ENCODE data around the gene PFN3.

DNA sequence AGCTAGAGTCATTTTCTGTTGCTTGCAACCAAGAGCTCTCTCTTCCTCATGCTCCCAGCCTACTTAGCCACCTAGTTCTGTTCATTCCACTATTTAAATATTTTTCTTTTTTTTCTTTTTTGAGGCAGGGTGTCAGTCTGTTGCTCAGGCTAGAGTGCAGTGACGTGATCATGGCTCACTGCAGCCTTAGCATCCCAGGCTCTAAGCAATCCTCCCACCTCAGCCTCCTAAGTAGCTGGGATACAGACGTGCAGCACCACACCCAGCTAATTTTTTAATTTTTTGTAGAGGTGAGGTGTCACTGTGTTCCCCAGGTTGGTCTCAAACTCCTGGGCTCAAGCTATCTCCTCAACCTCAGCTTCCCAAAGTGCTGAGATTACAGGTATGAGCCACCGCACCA, 14.0 kb upstream of the PFN3 start:
- no peak for TF ChIP-seq TEAD4 (IDR thresholded peaks at IDR 0.05; ENCODE audit: borderline replicate concordance, insufficient read depth)
- TF ChIP-seq, protein P1, sequence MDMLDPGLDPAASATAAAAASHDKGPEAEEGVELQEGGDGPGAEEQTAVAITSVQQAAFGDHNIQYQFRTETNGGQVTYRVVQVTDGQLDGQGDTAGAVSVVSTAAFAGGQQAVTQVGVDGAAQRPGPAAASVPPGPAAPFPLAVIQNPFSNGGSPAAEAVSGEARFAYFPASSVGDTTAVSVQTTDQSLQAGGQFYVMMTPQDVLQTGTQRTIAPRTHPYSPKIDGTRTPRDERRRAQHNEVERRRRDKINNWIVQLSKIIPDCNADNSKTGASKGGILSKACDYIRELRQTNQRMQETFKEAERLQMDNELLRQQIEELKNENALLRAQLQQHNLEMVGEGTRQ (IDR thresholded peaks at IDR 0.05; ENCODE audit: borderline replicate concordance, low read depth, low read length): no peak
- TF ChIP-seq, protein P2, sequence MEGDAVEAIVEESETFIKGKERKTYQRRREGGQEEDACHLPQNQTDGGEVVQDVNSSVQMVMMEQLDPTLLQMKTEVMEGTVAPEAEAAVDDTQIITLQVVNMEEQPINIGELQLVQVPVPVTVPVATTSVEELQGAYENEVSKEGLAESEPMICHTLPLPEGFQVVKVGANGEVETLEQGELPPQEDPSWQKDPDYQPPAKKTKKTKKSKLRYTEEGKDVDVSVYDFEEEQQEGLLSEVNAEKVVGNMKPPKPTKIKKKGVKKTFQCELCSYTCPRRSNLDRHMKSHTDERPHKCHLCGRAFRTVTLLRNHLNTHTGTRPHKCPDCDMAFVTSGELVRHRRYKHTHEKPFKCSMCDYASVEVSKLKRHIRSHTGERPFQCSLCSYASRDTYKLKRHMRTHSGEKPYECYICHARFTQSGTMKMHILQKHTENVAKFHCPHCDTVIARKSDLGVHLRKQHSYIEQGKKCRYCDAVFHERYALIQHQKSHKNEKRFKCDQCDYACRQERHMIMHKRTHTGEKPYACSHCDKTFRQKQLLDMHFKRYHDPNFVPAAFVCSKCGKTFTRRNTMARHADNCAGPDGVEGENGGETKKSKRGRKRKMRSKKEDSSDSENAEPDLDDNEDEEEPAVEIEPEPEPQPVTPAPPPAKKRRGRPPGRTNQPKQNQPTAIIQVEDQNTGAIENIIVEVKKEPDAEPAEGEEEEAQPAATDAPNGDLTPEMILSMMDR (IDR thresholded peaks at IDR 0.05): no peak
- no peak for TF ChIP-seq EZH2phosphoT487 (IDR thresholded peaks at IDR 0.05; ENCODE audit: borderline replicate concordance, low read depth)
- TF ChIP-seq, protein P3, sequence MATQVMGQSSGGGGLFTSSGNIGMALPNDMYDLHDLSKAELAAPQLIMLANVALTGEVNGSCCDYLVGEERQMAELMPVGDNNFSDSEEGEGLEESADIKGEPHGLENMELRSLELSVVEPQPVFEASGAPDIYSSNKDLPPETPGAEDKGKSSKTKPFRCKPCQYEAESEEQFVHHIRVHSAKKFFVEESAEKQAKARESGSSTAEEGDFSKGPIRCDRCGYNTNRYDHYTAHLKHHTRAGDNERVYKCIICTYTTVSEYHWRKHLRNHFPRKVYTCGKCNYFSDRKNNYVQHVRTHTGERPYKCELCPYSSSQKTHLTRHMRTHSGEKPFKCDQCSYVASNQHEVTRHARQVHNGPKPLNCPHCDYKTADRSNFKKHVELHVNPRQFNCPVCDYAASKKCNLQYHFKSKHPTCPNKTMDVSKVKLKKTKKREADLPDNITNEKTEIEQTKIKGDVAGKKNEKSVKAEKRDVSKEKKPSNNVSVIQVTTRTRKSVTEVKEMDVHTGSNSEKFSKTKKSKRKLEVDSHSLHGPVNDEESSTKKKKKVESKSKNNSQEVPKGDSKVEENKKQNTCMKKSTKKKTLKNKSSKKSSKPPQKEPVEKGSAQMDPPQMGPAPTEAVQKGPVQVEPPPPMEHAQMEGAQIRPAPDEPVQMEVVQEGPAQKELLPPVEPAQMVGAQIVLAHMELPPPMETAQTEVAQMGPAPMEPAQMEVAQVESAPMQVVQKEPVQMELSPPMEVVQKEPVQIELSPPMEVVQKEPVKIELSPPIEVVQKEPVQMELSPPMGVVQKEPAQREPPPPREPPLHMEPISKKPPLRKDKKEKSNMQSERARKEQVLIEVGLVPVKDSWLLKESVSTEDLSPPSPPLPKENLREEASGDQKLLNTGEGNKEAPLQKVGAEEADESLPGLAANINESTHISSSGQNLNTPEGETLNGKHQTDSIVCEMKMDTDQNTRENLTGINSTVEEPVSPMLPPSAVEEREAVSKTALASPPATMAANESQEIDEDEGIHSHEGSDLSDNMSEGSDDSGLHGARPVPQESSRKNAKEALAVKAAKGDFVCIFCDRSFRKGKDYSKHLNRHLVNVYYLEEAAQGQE (IDR thresholded peaks at IDR 0.05; ENCODE audit: low read depth, low read length): no peak
- no peak for TF ChIP-seq CHD2 (IDR thresholded peaks at IDR 0.05; ENCODE audit: low read length, partially characterized antibody)
